IMR-90 (cell line): ENCODE results near the gene DYNC2LI1. TPM values are rescaled to one million over a fixed set of nuclear protein-coding genes. Genes with fewer than 3 reads are reported as not detected.

Source experiments
- ATAC-seq: fragments of 200-7000 bp; cut with Tn5 transposase; 2 replicates; pipeline ENCODE4 v1.9.1; 2020; ENCODE audit warnings: low read depth, mild to moderate bottlenecking, moderate library complexity
- BruUV-seq: library from RNA; stranded (reverse); fragments of 400-500 nt; replicated peaks from 2 replicates; lab custom pipeline; 2021; lab: Mats Ljungman, UMichigan
- CTCF ChIA-PET: fragments of 300-600 bp; formaldehyde crosslinking; extraction: SDS; loops from one replicate; lab custom pipeline; 2021; ENCODE audit warnings: antibody characterized with exemption; lab: Yijun Ruan, JAX
- POLR2A ChIA-PET: fragments of 300-600 bp; sonication (Branson Sonifier 250); formaldehyde crosslinking; loops from one replicate; lab custom pipeline; 2022; ENCODE audit warnings: antibody characterized with exemption; ENCODE audit not compliant: unreplicated experiment; lab: Charles Lee
- DNase-seq: peaks from one replicate; pipeline ENCODE4 v3.0.0; 2013
- H2AFZ ChIP-seq: replicated peaks from 2 replicates; pipeline ENCODE3; 2013; ENCODE audit warnings: low read length, mild to moderate bottlenecking; ENCODE audit not compliant: poor library complexity
- H2AK5ac ChIP-seq: 2 replicates; pipeline ENCODE4 v1.6.1; 2013; ENCODE audit warnings: low read depth, low read length, inconsistent platforms
- H2AK9ac ChIP-seq: replicated peaks from 2 replicates; pipeline ENCODE3; 2013; ENCODE audit warnings: mild to moderate bottlenecking, low read depth, low read length, moderate library complexity; ENCODE audit not compliant: poor library complexity
- H2BK120ac ChIP-seq: 2 replicates; pipeline ENCODE4 v1.6.1; 2013; ENCODE audit warnings: low read depth, low read length, inconsistent platforms
- H2BK15ac ChIP-seq: 3 replicates; pipeline ENCODE4 v1.6.1; 2013; ENCODE audit warnings: low read depth, low read length, inconsistent platforms
- H2BK20ac ChIP-seq: 2 replicates; pipeline ENCODE4 v1.6.1; 2013; ENCODE audit warnings: low read depth, mild to moderate bottlenecking, inconsistent platforms, low read length, moderate library complexity
- H2BK5ac ChIP-seq: 2 replicates; pipeline ENCODE4 v1.6.1; 2013; ENCODE audit warnings: mild to moderate bottlenecking, low read depth, low read length, inconsistent platforms; ENCODE audit not compliant: poor library complexity, severe bottlenecking
- H3K14ac ChIP-seq: replicated peaks from 2 replicates; pipeline ENCODE4 v1.6.1; 2013; ENCODE audit warnings: low read depth, low read length, inconsistent platforms
- H3K18ac ChIP-seq: 2 replicates; pipeline ENCODE4 v1.6.1; 2013; ENCODE audit warnings: low read depth, low read length, control low read depth
- H3K23ac ChIP-seq: 2 replicates; pipeline ENCODE4 v1.6.1; 2013; ENCODE audit warnings: low read depth, low read length, inconsistent platforms
- H3K27ac ChIP-seq: 2 replicates; pipeline ENCODE4 v1.5.1; 2013; ENCODE audit warnings: mild to moderate bottlenecking, control low read depth, low read length; ENCODE audit not compliant: insufficient read depth
- H3K27me3 ChIP-seq: 2 replicates; pipeline ENCODE4 v1.6.1; 2013; ENCODE audit warnings: low read length; ENCODE audit not compliant: control insufficient read depth, insufficient read depth
- H3K36me3 ChIP-seq: 2 replicates; pipeline ENCODE4 v1.6.1; 2013; ENCODE audit warnings: low read length, mixed read lengths; ENCODE audit not compliant: control insufficient read depth, insufficient read depth
- H3K4ac ChIP-seq: 2 replicates; pipeline ENCODE4 v1.6.1; 2013; ENCODE audit warnings: low read depth, low read length, inconsistent platforms
- H3K4me1 ChIP-seq: 2 replicates; pipeline ENCODE4 v1.6.1; 2013; ENCODE audit warnings: low read length, mixed read lengths; ENCODE audit not compliant: control insufficient read depth, insufficient read depth
- H3K4me2 ChIP-seq: 2 replicates; pipeline ENCODE4 v1.6.1; 2013; ENCODE audit warnings: low read depth, mild to moderate bottlenecking, control low read depth, low read length, moderate library complexity
- H3K4me3 ChIP-seq: 2 replicates; pipeline ENCODE4 v1.5.1; 2013; ENCODE audit warnings: low read depth, mild to moderate bottlenecking, control low read depth, low read length, moderate library complexity; ENCODE audit not compliant: insufficient read depth
- H3K56ac ChIP-seq: 2 replicates; pipeline ENCODE4 v1.6.1; 2013; ENCODE audit warnings: low read length, inconsistent platforms; ENCODE audit not compliant: insufficient read depth; ENCODE audit errors: extremely low read depth
- H3K79me1 ChIP-seq, 2 experiments: 2 replicates each; pipeline ENCODE4 v1.6.1; 2013; ENCODE audit warnings: low read length in 2 of 2, inconsistent platforms in 1 of 2, low read depth in 1 of 2
- H3K9ac ChIP-seq: 2 replicates; pipeline ENCODE4 v1.6.1; 2013; ENCODE audit warnings: low read depth, low read length, control low read depth
- H3K9me1 ChIP-seq: 2 replicates; pipeline ENCODE4 v1.6.1; 2013; ENCODE audit warnings: low read length, inconsistent platforms; ENCODE audit not compliant: insufficient read depth
- H3K9me3 ChIP-seq: 2 replicates; pipeline ENCODE4 v1.6.1; 2013; ENCODE audit warnings: low read length; ENCODE audit not compliant: control insufficient read depth, insufficient read depth
- H4K20me1 ChIP-seq: 2 replicates; pipeline ENCODE4 v1.6.1; 2013; ENCODE audit warnings: low read length, inconsistent platforms; ENCODE audit not compliant: insufficient read depth
- H4K5ac ChIP-seq: 2 replicates; pipeline ENCODE4 v1.6.1; 2013; ENCODE audit warnings: mild to moderate bottlenecking, low read depth, low read length, control low read depth
- H4K8ac ChIP-seq, 2 experiments: 2 replicates each; pipeline ENCODE4 v1.6.1; 2013; ENCODE audit warnings: low read depth in 2 of 2, low read length in 2 of 2, control low read depth in 1 of 2, inconsistent platforms in 1 of 2
- H4K91ac ChIP-seq: 2 replicates; pipeline ENCODE4 v1.6.1; 2013; ENCODE audit warnings: low read depth, low read length, inconsistent platforms; ENCODE audit not compliant: insufficient read depth
- BHLHE40 ChIP-seq: fragments of 150-350 bp; IDR thresholded peaks from 2 replicates; pipeline ENCODE4 v1.6.1; 2016; ENCODE audit warnings: mild to moderate bottlenecking, low read depth, low read length
- CEBPB ChIP-seq: IDR thresholded peaks from 2 replicates; pipeline ENCODE4 v1.6.1; 2012; ENCODE audit warnings: low read depth, low read length, improper control_type of control experiment
- CHD1 ChIP-seq: IDR thresholded peaks from 2 replicates; pipeline ENCODE4 v1.6.1; 2012; ENCODE audit warnings: low read depth, low read length, improper control_type of control experiment
- FOS ChIP-seq: fragments of 150-350 bp; IDR thresholded peaks from 2 replicates; pipeline ENCODE4 v1.6.1; 2016; ENCODE audit warnings: low read depth, low read length
- MAFK ChIP-seq: IDR thresholded peaks from 2 replicates; pipeline ENCODE4 v1.6.1; 2012; ENCODE audit warnings: low read depth, low read length, improper control_type of control experiment
- MAZ ChIP-seq: IDR thresholded peaks from 2 replicates; pipeline ENCODE4 v1.6.1; 2012; ENCODE audit warnings: low read depth, mild to moderate bottlenecking, low read length, improper control_type of control experiment, moderate library complexity, borderline replicate concordance
- NFE2L2 ChIP-seq: fragments of 150-350 bp; IDR thresholded peaks from 2 replicates; pipeline ENCODE4 v1.6.1; 2016; ENCODE audit warnings: low read depth, mild to moderate bottlenecking, low read length
- POLR2A ChIP-seq: IDR thresholded peaks from 2 replicates; pipeline ENCODE4 v1.6.1; 2012; ENCODE audit warnings: mild to moderate bottlenecking, low read depth, low read length
- RAD21 ChIP-seq: IDR thresholded peaks from 2 replicates; pipeline ENCODE4 v1.6.1; 2012; ENCODE audit warnings: low read length, improper control_type of control experiment
- RFX5 ChIP-seq: IDR thresholded peaks from 2 replicates; pipeline ENCODE4 v1.8.0; 2012; ENCODE audit warnings: low read depth, mild to moderate bottlenecking, low read length, moderate library complexity
- SMC3 ChIP-seq: fragments of 150-350 bp; IDR thresholded peaks from 2 replicates; pipeline ENCODE4 v1.6.1; 2016; ENCODE audit warnings: low read depth, mild to moderate bottlenecking, antibody characterized with exemption, low read length, moderate library complexity
- WGBS, 2 experiments: methylation state at CpG; one replicate each; pipeline versions ENCODE4 v1.1.5 to v1.1.7; 2013; ENCODE audit warnings: missing lambda C conversion rate in 2 of 2; ENCODE audit not compliant: insufficient read length in 1 of 2; ENCODE audit errors: extremely low coverage in 2 of 2; 5-methylcytosine and 5-hydroxymethylcytosine counted together
- dilution Hi-C: fragments of 300-500 bp; cut with HindIII; formaldehyde crosslinking; loops from one replicate; pipeline ENCODE4 v1.14.3; 2018; ENCODE audit warnings: low sequenced_read_pairs; ENCODE audit not compliant: unreplicated experiment
- in situ Hi-C: fragments of 300-500 bp; cut with MboI; formaldehyde crosslinking; loops from 3 replicates; pipeline ENCODE4 v1.14.3; 2019; ENCODE audit warnings: low sequenced_read_pairs, inconsistent platforms, mixed read lengths
- intact Hi-C: fragments of 100-400 bp; cut with micrococcal nuclease; formaldehyde crosslinking; loops from 2 replicates; pipeline ENCODE4 v1.10.0; 2022
- polyA plus RNA-seq, 3 experiments: library from polyadenylated mRNA; depleted of rRNA; stranded (reverse); fragments of >200 nt; gene quantifications; 2 replicates each; pipeline ENCODE4 v1.2.3, GENCODE V29; 2012; ENCODE audit warnings: low replicate concordance in 1 of 3
- total RNA-seq: library from RNA; depleted of rRNA; stranded (reverse); fragments of >200 nt; gene quantifications from 2 replicates; pipeline ENCODE4 v1.2.3, GENCODE V29; 2012
- TF ChIP-seq, protein P1 (sequence below): fragments of 150-350 bp; IDR thresholded peaks from 2 replicates; pipeline ENCODE4 v1.6.1; 2017; ENCODE audit warnings: mild to moderate bottlenecking, antibody characterized with exemption, low read length, low read depth
- TF ChIP-seq, protein P2 (sequence below): conservative IDR thresholded peaks from 2 replicates; pipeline ENCODE4 v1.5.1; 2012; ENCODE audit warnings: mild to moderate bottlenecking, low read depth, low read length, improper control_type of control experiment

DYNC2LI1 gene
- total and polyA plus RNA-seq, 2 of the 4 experiments (the other 2 are of a cell fraction): 5.2 to 10.4 TPM

DNA sequence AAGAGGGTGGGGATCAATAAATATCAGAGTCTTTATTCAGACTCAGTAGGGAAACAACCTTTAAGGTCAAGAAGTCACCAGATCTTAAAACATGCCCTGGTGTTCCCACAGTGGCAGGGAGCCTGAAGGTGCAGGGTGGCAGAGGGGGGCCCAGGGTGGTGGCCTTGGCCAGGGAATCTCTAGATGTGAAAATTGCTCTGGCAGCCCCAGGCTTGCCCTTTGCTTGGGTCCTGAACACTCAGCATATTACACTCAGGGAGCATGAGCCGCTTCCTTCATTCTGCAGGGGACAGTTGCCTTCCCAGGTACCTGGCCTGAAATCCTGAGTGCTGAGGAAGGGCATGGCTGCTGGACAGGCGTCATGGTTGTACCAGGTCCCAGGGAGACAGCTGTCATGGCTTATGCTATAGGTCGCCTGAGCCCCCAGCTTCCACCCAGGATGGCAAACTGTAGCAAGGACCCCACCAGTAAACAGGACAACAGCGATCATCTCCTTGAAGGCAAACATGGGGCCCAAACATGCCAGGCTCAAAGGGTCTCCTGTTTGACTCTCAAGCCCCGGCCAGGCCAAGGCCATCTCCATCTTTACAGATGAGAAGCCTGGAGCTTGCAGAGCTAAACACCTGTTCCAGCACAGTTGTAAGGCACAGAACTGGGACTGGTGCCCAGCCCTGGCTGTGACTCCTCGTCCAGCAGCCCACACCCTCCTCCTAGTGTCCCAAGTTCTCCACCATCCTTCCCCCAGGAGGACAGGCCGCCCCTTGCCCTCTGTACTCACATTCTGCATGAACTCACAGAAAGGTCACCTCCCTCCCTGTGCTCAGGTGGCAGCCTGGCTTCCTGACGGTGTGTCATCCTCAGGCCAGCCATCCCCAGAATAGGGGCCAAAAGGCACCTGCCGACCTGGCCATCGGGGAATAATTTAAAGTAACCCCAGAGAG is 79.6 kb downstream of the DYNC2LI1 start (continued):
- no peak for TF ChIP-seq FOS

DNA sequence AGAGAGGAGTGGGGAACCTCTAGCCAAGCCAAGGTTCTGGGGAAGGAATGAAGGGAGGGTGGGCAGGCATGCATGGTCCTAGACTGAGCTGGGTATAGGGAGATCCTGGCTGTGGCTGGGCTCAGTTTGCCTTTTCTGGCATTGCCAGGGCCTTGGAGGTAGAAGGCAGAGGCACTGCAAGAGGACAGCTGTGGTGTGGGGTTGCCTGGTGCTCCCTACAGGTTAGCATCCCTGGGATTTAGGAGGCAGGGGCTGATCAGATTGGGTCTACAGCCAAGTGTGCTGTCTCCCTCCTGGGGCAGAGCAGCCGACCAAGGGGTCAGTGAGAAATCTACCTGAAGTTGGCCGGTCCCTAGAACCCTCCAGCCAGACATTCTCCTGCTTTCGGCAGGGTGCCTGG is 80.8 kb downstream of the DYNC2LI1 start:
- WGBS, 2 experiments: 100% methylated on average over 1 of the region's 3 CpGs; no CpG with 5 or more reads in 1 of the 2 experiments

More for the DNA sequence above, 80.8 kb downstream of the DYNC2LI1 start:
- intact Hi-C loops (no loop called here), in situ Hi-C loops (no loop called here), dilution Hi-C loops (no loop called here)
- no peak overlapping the region for H3K18ac ChIP-seq
- no peaks in the 10 kb centered on the region for H3K36me3 ChIP-seq
- no peak overlapping the region for H3K23ac ChIP-seq
- no peak overlapping the region for H2BK15ac ChIP-seq
- H3K56ac ChIP-seq: no peak overlapping the region
- H2AFZ ChIP-seq: no peak overlapping the region
- no peak overlapping the region for H4K91ac ChIP-seq
- H3K4ac ChIP-seq: no peak overlapping the region
- H2BK120ac ChIP-seq: no peak overlapping the region
- H3K4me1 ChIP-seq: no peaks in the 10 kb centered on the region
- H3K14ac ChIP-seq: no peak overlapping the region
- no peaks in the 10 kb centered on the region for H4K20me1 ChIP-seq
- no peak overlapping the region for H3K9ac ChIP-seq
- no peak overlapping the region for H4K5ac ChIP-seq
- H3K4me2 ChIP-seq: no peak overlapping the region
- H3K27me3 ChIP-seq: peaks cover 36% of the 10 kb centered on the region
- DNase-seq (no peak), ATAC-seq (no peak)
- no peak overlapping the region for H2AK9ac ChIP-seq
- no peak overlapping the region for H3K4me3 ChIP-seq
- no TSS peak for BruUV-seq
- no peak for TF ChIP-seq CHD1
- no peak for TF ChIP-seq MAZ
- no peak for TF ChIP-seq BHLHE40
- TF ChIP-seq, protein P1, sequence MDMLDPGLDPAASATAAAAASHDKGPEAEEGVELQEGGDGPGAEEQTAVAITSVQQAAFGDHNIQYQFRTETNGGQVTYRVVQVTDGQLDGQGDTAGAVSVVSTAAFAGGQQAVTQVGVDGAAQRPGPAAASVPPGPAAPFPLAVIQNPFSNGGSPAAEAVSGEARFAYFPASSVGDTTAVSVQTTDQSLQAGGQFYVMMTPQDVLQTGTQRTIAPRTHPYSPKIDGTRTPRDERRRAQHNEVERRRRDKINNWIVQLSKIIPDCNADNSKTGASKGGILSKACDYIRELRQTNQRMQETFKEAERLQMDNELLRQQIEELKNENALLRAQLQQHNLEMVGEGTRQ: no peak
- no peak for TF ChIP-seq SMC3
- no peak for TF ChIP-seq NFE2L2
- no peak for TF ChIP-seq RFX5
- TF ChIP-seq MAFK: no peak
- no peak for TF ChIP-seq POLR2A
- TF ChIP-seq, protein P2, sequence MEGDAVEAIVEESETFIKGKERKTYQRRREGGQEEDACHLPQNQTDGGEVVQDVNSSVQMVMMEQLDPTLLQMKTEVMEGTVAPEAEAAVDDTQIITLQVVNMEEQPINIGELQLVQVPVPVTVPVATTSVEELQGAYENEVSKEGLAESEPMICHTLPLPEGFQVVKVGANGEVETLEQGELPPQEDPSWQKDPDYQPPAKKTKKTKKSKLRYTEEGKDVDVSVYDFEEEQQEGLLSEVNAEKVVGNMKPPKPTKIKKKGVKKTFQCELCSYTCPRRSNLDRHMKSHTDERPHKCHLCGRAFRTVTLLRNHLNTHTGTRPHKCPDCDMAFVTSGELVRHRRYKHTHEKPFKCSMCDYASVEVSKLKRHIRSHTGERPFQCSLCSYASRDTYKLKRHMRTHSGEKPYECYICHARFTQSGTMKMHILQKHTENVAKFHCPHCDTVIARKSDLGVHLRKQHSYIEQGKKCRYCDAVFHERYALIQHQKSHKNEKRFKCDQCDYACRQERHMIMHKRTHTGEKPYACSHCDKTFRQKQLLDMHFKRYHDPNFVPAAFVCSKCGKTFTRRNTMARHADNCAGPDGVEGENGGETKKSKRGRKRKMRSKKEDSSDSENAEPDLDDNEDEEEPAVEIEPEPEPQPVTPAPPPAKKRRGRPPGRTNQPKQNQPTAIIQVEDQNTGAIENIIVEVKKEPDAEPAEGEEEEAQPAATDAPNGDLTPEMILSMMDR: no peak
- TF ChIP-seq CEBPB: no peak
- TF ChIP-seq RAD21: no peak
- TF ChIP-seq FOS: no peak
- no peak overlapping the region for H2BK5ac ChIP-seq
- H3K9me1 ChIP-seq: no peaks in the 10 kb centered on the region
- H3K79me1 ChIP-seq: no peaks in the 10 kb centered on the region
- H3K27ac ChIP-seq: no peak overlapping the region
- H2BK20ac ChIP-seq: no peak overlapping the region
- CTCF ChIA-PET: no interaction called here
- H3K9me3 ChIP-seq: no peaks in the 10 kb centered on the region
- no peak overlapping the region for H4K8ac ChIP-seq
- H2AK5ac ChIP-seq: no peak overlapping the region
- POLR2A ChIA-PET: no interaction called here
